ENCODE results near the gene CCDC88C. TPM values are rescaled to one million over a fixed set of nuclear protein-coding genes. Genes with fewer than 3 reads are reported as not detected.

The CCDC88C gene
- total and polyA plus RNA-seq, 2 experiments from 2014 or later: 23.6 to 60.7 TPM

DNA sequence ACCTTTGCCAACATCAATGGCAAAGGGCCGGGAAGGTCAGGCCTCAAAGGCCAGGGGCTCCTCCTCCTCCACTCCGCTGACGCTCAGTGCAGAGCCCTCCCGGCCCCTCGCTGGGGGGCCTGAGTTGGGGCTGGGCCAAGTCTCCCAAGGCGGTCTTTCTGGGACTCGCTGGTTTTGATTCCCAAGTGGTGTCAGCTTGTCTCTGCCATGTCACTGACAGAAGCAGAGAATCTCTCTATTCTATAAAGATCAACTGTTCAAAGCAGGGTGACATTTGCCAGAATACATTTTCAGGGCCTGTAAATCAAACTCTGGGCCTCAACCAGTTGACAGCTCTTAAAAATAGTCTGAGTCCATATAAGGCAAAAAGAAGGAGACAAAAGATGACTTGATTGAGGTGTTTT lies 75.9 kb downstream of the CCDC88C start:
- peaks cover 7% of the 10 kb centered on the region for H3K4me1 Mint-ChIP-seq
- H3F3A ChIP-seq (replicated peaks; ENCODE audit: low read depth): no peaks in the 10 kb centered on the region
- no peak overlapping the region for H2AFZ ChIP-seq
- H3K27me3 Mint-ChIP-seq (ENCODE audit: insufficient read depth, low read depth, poor library complexity): peaks cover 12% of the 10 kb centered on the region
- peaks cover 13% of the 10 kb centered on the region for H3K79me2 ChIP-seq (replicated peaks; ENCODE audit: insufficient read depth)
- H3K4me2 ChIP-seq: no peak overlapping the region
- peaks cover 9% of the 10 kb centered on the region for H3K36me3 Mint-ChIP-seq (ENCODE audit: low read depth)
- DNase-seq (ENCODE audit: low spot score) (no peak), ATAC-seq (peak; percentile 52)
- H3K9me3 Mint-ChIP-seq: no peaks in the 10 kb centered on the region
- H3K4me3 Mint-ChIP-seq: no peak overlapping the region
- H3K9me2 ChIP-seq (ENCODE audit: insufficient read depth): no peaks in the 10 kb centered on the region
- H3K36me3 ChIP-seq (ENCODE audit: insufficient read depth): no peaks in the 10 kb centered on the region
- H3K4me3 ChIP-seq: no peak overlapping the region
- H4K20me1 ChIP-seq (replicated peaks; ENCODE audit: insufficient read depth): no peaks in the 10 kb centered on the region
- no peaks in the 10 kb centered on the region for H3K4me1 ChIP-seq (ENCODE audit: insufficient read depth)
- no peak overlapping the region for H3K27ac ChIP-seq (ENCODE audit: low read depth)
- TF ChIP-seq EZH2 (IDR thresholded peaks at IDR 0.05; ENCODE audit: low read depth, unreplicated experiment) (no peak), ZNF114 (CRISPR knock-in tag; IDR thresholded peaks at IDR 0.05) (no peak), ETS1 (IDR thresholded peaks at IDR 0.05) (no peak), ZNF331 (CRISPR knock-in tag; IDR thresholded peaks at IDR 0.05; ENCODE audit: low read depth) (no peak), POLR2AphosphoS5 (IDR thresholded peaks at IDR 0.05; ENCODE audit: low read depth) (no peak), NANOG (IDR thresholded peaks at IDR 0.05; ENCODE audit: borderline replicate concordance) (no peak)
- TF ChIP-seq, protein P1, sequence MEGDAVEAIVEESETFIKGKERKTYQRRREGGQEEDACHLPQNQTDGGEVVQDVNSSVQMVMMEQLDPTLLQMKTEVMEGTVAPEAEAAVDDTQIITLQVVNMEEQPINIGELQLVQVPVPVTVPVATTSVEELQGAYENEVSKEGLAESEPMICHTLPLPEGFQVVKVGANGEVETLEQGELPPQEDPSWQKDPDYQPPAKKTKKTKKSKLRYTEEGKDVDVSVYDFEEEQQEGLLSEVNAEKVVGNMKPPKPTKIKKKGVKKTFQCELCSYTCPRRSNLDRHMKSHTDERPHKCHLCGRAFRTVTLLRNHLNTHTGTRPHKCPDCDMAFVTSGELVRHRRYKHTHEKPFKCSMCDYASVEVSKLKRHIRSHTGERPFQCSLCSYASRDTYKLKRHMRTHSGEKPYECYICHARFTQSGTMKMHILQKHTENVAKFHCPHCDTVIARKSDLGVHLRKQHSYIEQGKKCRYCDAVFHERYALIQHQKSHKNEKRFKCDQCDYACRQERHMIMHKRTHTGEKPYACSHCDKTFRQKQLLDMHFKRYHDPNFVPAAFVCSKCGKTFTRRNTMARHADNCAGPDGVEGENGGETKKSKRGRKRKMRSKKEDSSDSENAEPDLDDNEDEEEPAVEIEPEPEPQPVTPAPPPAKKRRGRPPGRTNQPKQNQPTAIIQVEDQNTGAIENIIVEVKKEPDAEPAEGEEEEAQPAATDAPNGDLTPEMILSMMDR (conservative IDR thresholded peaks at IDR 0.05; ENCODE audit: low read depth in 2 of 2): no peak
- TF ChIP-seq, protein P2, sequence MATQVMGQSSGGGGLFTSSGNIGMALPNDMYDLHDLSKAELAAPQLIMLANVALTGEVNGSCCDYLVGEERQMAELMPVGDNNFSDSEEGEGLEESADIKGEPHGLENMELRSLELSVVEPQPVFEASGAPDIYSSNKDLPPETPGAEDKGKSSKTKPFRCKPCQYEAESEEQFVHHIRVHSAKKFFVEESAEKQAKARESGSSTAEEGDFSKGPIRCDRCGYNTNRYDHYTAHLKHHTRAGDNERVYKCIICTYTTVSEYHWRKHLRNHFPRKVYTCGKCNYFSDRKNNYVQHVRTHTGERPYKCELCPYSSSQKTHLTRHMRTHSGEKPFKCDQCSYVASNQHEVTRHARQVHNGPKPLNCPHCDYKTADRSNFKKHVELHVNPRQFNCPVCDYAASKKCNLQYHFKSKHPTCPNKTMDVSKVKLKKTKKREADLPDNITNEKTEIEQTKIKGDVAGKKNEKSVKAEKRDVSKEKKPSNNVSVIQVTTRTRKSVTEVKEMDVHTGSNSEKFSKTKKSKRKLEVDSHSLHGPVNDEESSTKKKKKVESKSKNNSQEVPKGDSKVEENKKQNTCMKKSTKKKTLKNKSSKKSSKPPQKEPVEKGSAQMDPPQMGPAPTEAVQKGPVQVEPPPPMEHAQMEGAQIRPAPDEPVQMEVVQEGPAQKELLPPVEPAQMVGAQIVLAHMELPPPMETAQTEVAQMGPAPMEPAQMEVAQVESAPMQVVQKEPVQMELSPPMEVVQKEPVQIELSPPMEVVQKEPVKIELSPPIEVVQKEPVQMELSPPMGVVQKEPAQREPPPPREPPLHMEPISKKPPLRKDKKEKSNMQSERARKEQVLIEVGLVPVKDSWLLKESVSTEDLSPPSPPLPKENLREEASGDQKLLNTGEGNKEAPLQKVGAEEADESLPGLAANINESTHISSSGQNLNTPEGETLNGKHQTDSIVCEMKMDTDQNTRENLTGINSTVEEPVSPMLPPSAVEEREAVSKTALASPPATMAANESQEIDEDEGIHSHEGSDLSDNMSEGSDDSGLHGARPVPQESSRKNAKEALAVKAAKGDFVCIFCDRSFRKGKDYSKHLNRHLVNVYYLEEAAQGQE (IDR thresholded peaks at IDR 0.05; ENCODE audit: unreplicated experiment): no peak
- no peaks in the 10 kb centered on the region for H3K27me3 ChIP-seq (ENCODE audit: insufficient read depth)
- no peak overlapping the region for H3K27ac Mint-ChIP-seq

DNA sequence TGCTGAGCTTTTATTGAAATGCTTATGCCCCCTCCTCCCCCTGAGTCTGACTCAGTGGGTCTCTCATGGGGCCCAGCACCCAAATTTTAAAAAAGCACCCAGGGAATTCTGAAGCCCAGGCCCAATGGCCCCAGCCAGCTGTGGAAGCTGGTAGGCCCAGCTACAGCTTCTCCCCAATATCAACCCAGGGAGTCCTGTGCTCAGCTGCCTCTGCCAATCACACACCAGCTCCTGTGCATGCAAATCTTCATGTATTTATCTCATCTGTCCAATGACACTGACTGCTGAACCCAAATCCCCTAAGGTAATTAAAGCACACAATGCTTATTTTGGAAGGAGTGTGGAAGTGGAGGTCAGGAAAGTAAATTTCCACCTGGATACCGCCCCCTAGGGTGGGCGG lies 76.3 kb downstream of the CCDC88C start:
- Histone ChIP-seq H3F3A (replicated peaks; ENCODE audit: low read depth) (no peaks in the 10 kb centered on the region), H3K36me3 (ENCODE audit: insufficient read depth) (no peaks in the 10 kb centered on the region), H3K79me2 (replicated peaks; ENCODE audit: insufficient read depth) (peaks cover 9% of the 10 kb centered on the region), H3K9me2 (ENCODE audit: insufficient read depth) (no peaks in the 10 kb centered on the region), H3K4me3 (no peak overlapping the region), H2AFZ (no peak overlapping the region), H3K4me1 (ENCODE audit: insufficient read depth) (no peaks in the 10 kb centered on the region), H3K27ac (ENCODE audit: low read depth) (no peak overlapping the region), H4K20me1 (replicated peaks; ENCODE audit: insufficient read depth) (no peaks in the 10 kb centered on the region), H3K4me2 (no peak overlapping the region), H3K27me3 (ENCODE audit: insufficient read depth) (no peaks in the 10 kb centered on the region)
- TF ChIP-seq POLR2AphosphoS5 (IDR thresholded peaks at IDR 0.05; ENCODE audit: low read depth) (no peak), JUNB (IDR thresholded peaks at IDR 0.05; ENCODE audit: unreplicated experiment) (no peak), EZH2 (IDR thresholded peaks at IDR 0.05; ENCODE audit: low read depth, unreplicated experiment) (no peak)
- TF ChIP-seq, protein P1 (conservative IDR thresholded peaks at IDR 0.05; ENCODE audit: low read depth in 2 of 2): 0 out of 4 replicates have a peak, but pooled peaks have one; percentile 6 to 12
- Mint-ChIP-seq H3K36me3 (ENCODE audit: low read depth) (peaks cover 9% of the 10 kb centered on the region), H3K9me3 (no peaks in the 10 kb centered on the region), H3K4me3 (no peak overlapping the region), H3K27ac (no peak overlapping the region), H3K4me1 (peaks cover 7% of the 10 kb centered on the region), H3K27me3 (ENCODE audit: insufficient read depth, low read depth, poor library complexity) (peaks cover 12% of the 10 kb centered on the region)
- ATAC-seq: no peak
- no peak for DNase-seq (ENCODE audit: low spot score)
